GM19395 (cell line): ENCODE results near the gene CARS2.
"Not testable (repeated sequence)": the region's sequence is repeated elsewhere in the genome, so short reads cannot be mapped to it uniquely, and the experiment has no call there.

Experiments
- ATAC-seq: cut with Tn5 transposase; IDR thresholded peaks from one replicate; pipeline ENCODE4 v1.9.1; 2021; ENCODE audit warnings: mild to moderate bottlenecking, moderate library complexity; ENCODE audit not compliant: unreplicated experiment

The CARS2 gene, protein sequence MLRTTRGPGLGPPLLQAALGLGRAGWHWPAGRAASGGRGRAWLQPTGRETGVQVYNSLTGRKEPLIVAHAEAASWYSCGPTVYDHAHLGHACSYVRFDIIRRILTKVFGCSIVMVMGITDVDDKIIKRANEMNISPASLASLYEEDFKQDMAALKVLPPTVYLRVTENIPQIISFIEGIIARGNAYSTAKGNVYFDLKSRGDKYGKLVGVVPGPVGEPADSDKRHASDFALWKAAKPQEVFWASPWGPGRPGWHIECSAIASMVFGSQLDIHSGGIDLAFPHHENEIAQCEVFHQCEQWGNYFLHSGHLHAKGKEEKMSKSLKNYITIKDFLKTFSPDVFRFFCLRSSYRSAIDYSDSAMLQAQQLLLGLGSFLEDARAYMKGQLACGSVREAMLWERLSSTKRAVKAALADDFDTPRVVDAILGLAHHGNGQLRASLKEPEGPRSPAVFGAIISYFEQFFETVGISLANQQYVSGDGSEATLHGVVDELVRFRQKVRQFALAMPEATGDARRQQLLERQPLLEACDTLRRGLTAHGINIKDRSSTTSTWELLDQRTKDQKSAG

GRCh38 chr13:110705826-110706569 is at the start of gene CARS2:
Gene CARS2, minus strand, starts transcription at chr13:110706116. Its CDS starts 23 bp downstream, at chr13:110706093.
- peak; percentile 91 for ATAC-seq

DNA sequence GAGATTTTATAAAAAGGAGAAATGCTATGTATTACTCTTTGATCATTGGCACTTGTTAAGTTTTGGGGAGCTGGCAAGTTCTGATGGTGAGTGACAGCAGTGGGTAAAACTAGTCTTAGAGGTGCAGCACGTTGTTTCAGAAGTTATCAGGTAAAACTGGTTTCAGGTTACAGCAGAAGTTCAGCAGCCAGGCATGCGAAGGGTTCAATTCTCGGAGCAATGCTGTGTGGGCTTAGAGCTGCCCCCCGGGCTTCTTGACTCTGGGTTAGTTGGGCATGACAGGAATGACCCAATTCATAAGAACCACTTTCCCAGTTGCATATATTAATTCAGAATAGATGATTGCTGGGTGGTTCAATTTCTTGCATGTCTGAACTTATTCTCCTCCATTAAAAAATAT is 42.4 kb upstream of the CARS2 start:
- no peak for ATAC-seq

DNA sequence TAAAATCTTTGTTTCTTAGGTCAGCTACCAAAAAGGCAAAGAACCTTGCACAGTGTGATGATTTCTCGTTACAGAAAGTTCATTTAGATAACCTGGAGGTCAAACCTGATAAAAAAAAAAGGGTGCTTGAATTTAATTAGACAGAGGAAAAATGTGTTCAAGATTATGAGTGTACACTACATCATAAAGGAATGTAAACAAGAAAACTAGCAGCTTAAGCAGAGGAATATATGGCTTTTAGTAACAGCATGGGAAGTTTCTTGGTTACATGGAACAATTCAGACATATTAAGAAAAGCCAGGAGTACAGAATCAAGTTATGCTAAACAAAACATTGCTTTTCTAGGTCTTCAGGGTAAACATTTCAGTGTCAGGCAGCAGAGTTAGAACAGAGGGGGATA is 40.5 kb upstream of the CARS2 start:
- no peak for ATAC-seq

GRCh38 chr13:110743687-110744086 is 37.8 kb upstream of the CARS2 start:
- ATAC-seq: no peak

- no peak for ATAC-seq
Observed at GRCh38 chr13:110737555-110737954, 31.6 kb upstream of the CARS2 start.

DNA sequence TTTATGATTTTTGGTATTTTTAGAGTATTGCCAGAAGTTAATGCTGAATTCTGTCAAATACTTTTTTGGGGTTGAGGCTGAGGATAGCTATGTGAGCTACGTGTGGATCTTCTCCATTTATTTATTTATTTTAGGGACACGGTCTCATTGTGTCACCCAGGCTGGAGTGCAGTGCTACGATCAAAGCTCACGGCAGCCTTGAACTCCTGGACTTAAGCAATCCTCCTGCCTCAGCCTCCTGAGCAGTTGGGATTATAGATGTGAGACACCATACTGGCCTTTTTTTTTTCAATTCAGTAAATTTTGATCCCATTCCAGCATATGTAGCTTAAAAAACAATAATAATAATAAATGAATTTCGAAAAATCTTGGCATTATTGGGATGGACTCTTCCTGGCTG is 28.6 kb upstream of the CARS2 start:
- no peak for ATAC-seq

GRCh38 chr13:110731072-110731471 is 25.2 kb upstream of the CARS2 start:
- no peak for ATAC-seq

DNA sequence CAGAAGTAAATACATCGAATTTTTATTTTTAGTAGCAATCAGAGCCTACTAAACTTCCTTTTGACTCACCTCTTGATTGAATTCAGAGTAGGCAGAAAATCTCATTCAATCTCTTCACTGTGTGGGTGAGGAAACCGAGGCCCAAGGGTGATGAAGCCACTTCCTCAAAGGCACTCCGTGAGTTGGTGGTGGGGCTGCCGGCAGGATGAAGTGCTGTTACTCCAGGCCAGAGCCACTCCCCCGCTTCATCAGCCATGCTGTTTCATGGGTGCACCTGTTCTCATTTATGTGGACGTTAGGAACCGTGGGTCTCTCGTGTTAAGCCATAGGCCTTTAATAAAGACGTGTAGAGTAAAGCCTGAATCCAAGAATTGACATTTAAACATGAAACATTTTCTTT is 20.8 kb upstream of the CARS2 start:
- ATAC-seq: no peak

- ATAC-seq: not testable (repeated sequence)
Observed at GRCh38 chr13:110726153-110726552, 20.2 kb upstream of the CARS2 start.

DNA sequence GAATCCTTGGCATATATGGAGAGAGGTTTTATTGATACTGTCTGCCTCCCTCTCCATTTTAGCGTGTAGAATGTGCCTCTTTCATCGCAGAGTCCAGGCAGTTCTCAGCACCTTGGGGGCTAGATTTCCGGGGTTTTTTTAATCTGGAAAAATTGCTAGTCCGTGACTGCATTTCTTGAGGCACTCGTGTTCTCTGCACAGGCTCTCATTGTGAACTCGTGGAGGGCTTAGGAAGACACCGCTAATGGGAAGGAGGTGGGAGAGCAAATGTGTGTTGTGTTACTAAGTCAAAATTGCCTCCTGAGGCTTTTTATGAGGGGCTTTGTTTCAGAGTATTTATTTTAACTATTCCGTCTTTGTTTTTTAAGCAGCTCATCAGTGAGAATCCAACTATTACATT is 17.7 kb upstream of the CARS2 start:
- no peak for ATAC-seq

DNA sequence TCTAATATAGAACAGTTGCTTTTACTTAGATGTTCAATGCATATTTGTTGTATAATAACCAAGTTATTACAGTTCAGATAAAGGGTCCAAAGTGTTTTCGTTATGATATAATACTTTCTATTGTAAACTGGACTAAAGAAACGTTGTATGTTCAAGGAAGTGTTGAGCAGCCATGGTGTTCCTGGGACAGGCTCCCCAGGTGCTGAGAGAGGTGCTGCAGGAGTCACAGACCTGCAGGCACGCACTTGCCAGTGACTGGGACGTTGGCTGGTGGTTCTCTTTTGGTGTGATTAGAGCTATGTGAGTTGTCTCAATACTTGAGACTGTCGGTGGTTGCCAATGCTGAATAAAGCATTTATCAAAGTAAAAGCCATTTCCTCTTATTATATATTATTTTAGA is 17.1 kb upstream of the CARS2 start:
- no peak for ATAC-seq

GRCh38 chr13:110719036-110719710 is 13.3 kb upstream of the CARS2 start:
- ATAC-seq: no peak

- ATAC-seq: no peak
Observed at GRCh38 chr13:110716247-110716515, 10.3 kb upstream of the CARS2 start.

DNA sequence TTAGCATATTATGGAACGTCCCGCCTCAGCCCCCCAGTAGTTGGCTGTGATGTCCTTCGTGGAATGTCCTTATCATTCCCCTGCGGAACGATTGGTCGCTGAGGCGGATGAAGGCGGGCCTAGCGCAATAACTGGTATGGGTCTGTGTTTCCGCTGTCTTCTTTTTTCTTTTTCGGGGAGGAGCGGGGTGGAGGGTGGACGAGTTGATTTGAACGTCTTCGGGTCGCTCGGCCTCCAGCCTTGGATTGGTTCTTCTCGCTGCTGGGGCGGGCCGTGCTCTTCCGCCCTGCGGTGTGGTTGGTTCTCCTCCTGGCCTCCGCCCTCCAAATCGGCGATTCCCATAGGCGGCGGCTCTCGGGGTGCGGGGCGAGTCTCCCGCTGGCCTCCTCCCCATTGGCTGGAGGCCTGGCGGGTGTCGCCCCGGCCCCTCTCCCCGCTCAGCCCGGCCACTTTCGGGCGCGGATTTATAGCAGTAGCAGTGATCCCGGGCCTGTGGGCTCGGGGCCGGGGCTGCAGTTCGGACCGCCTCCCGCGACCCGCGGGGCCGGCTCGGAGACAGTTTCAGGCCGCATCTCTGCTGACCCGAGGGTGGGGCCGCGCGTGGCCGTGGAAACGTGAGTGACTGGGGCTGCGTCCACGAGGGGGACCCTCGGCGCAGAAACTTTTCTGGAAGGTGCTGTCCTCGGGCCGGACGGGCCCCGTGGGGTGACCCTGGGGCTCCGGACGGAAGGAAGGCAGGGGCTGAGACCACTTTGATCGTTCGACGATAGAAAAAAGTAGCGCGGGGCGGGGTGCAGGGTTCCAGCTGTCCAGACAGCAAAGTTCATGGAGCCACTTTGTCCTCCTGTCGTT is 9.7 kb upstream of the CARS2 start:
- ATAC-seq: peak; percentile 61

DNA sequence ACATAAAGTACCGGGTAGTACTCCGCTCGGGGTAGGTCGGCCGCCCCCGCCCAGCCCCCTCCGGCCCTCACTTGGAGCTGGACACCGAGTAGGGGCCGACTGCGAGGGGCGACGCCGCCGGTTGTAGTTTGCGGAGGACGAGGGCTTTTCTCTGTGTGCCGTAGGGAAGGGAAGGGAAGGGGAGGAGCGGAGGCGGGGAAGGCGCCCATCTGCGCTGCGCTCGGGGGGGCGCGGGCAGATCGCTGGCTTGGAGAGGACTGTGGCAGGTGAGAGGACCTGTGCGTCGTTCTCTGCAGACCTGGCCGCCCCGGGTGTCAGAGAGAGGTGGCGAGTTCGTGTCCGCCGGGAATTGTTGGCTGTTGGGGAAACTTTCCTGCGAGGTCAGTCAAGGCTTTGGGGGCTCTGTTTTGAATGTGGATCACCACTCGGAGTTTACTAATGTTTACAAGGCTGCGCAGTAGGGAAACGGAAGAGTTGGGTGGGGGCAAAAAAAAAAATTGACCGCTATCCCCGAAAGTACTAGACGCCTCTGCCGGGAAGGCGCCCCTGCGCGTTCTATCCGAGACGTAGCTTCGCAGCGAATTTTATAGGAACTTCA is 9.0 kb upstream of the CARS2 start:
- ATAC-seq: no peak

DNA sequence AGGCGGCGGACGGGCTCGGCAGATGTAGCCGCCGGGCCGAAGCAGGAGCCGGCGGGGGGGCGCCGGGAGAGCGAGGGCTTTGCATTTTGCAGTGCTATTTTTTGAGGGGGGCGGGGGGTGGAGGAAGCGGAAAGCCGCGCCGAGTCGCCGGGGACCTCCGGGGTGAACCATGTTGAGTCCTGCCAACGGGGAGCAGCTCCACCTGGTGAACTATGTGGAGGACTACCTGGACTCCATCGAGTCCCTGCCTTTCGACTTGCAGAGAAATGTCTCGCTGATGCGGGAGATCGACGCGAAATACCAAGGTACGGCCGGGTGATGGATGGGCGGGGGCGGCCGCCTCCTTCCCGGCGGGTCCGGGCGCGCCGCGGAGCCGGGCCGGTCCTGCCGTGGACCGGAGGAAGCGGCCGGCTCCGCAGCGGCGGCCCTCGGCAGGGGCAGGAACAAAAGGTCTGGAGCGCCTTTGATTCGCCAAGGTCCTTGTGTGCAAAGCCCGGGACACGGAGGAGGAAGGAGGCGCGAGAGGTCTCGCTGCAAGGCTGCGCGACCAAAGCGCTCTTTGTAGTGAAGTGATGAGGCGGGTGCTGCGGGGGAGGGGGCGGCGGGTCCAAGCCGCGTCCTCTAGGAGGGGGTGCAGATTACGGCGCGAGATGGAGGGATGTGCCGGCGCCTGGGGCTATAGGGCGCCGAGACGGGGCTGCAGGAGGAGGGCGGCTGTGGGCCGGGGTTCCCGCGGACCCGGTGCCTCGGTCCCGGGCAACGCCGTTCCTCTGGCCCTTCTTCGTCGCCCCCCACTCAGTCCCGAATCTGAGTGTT is 8.3 kb upstream of the CARS2 start:
- no peak for ATAC-seq

DNA sequence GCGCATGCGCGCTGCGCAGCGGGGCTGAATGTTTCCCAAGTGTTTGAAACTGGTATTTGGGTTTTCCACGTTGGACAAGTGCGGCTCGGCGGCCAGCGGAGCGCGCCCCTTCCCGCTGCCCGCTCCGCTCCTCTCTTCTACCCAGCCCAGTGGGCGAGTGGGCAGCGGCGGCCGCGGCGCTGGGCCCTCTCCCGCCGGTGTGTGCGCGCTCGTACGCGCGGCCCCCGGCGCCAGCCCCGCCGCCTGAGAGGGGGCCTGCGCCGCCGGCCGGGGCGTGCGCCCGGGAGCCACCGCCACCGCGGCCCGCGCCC is 7.7 kb upstream of the CARS2 start, which contains the start of gene ING1:
TSS of gene ING1 (plus strand) at position 59 of the 311 bp plus-strand sequence. CDS start 450 bp downstream, outside the sequence.
- no peak for ATAC-seq

DNA sequence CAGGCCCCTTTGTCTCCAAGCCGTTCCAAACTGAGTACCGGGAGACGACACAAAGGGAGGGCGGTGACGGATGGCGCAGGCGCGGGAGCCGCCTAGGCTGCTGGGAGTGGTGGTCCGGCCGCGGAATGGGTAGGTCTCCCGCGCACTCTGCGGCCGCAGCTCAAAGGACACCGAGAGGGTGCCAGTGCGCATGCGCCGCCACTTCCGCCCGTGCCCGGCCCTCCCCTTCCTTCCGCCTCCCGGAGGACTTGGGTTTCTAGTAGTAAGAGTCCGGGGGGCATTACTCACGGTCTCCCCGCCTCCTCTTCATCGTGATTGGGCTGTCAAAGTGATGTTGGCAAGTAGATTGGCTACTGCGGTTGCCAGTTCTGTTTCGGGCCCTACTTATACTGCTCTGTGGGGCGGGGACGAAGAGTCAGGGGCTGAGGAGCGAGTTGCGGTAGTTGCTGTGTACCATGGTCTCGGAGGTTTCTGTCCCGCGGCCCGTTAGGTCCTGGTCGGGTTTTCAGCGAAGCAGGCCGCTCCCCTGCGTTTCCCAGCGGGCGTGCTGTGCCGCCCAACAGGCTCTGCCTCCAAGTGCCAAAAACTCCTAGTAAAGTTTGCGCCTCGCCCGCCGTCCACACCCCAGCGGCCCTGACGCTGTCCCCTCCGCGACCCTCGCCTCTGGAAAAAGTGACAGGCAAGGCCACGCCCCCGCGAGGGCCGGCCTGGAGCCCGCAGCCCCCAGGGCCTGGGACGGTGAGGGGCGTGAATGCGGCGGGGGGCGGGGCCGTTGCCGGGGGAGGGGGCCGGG is 7.1 kb upstream of the CARS2 start:
- ATAC-seq: peak; percentile 56
